ENCODE results near the gene MBOAT7. TPM values are rescaled to one million over a fixed set of nuclear protein-coding genes. Genes with fewer than 3 reads are reported as not detected.
"Not testable (repeated sequence)": the region's sequence is repeated elsewhere in the genome, so short reads cannot be mapped to it uniquely, and the experiment has no call there.

The MBOAT7 gene
- total RNA-seq, 1 donor from 2014 or later = 218 TPM

GRCh38 chr19:54204767-54205468 is 15.5 kb upstream of the MBOAT7 start:
- TF ChIP-seq, protein P1, sequence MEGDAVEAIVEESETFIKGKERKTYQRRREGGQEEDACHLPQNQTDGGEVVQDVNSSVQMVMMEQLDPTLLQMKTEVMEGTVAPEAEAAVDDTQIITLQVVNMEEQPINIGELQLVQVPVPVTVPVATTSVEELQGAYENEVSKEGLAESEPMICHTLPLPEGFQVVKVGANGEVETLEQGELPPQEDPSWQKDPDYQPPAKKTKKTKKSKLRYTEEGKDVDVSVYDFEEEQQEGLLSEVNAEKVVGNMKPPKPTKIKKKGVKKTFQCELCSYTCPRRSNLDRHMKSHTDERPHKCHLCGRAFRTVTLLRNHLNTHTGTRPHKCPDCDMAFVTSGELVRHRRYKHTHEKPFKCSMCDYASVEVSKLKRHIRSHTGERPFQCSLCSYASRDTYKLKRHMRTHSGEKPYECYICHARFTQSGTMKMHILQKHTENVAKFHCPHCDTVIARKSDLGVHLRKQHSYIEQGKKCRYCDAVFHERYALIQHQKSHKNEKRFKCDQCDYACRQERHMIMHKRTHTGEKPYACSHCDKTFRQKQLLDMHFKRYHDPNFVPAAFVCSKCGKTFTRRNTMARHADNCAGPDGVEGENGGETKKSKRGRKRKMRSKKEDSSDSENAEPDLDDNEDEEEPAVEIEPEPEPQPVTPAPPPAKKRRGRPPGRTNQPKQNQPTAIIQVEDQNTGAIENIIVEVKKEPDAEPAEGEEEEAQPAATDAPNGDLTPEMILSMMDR (conservative IDR thresholded peaks at IDR 0.05; ENCODE audit: low read depth, low read length) = no peak
- DNase-seq (ENCODE audit: low read depth) = no peak
- H3K4me3 ChIP-seq (ENCODE audit: low read depth, low read length) = no peak overlapping the region

- TF ChIP-seq, protein P1 (conservative IDR thresholded peaks at IDR 0.05; ENCODE audit: low read depth, low read length) = no peak
- DNase-seq (ENCODE audit: low read depth) = no peak
- peak overlapping the region; percentile 79 for H3K4me3 ChIP-seq (ENCODE audit: low read depth, low read length)
Observed at GRCh38 chr19:54203151-54203611, 13.8 kb upstream of the MBOAT7 start.

- peak overlapping the region; percentile 79 for H3K4me3 ChIP-seq (ENCODE audit: low read depth, low read length)
- TF ChIP-seq, protein P1 (conservative IDR thresholded peaks at IDR 0.05; ENCODE audit: low read depth, low read length) = no peak
- no peak for DNase-seq (ENCODE audit: low read depth)
Observed at GRCh38 chr19:54201980-54202379, 12.6 kb upstream of the MBOAT7 start.

GRCh38 chr19:54201172-54201701 is 11.9 kb upstream of the MBOAT7 start:
- DNase-seq (ENCODE audit: low read depth) = no peak
- TF ChIP-seq, protein P1 (conservative IDR thresholded peaks at IDR 0.05; ENCODE audit: low read depth, low read length) = no peak
- H3K4me3 ChIP-seq (ENCODE audit: low read depth, low read length) = peak overlapping the region; percentile 79

- TF ChIP-seq, protein P1 (conservative IDR thresholded peaks at IDR 0.05; ENCODE audit: low read depth, low read length) = no peak
- no peak overlapping the region for H3K4me3 ChIP-seq (ENCODE audit: low read depth, low read length)
- DNase-seq (ENCODE audit: low read depth) = no peak
Observed at GRCh38 chr19:54199401-54199800, 10.0 kb upstream of the MBOAT7 start.

DNA sequence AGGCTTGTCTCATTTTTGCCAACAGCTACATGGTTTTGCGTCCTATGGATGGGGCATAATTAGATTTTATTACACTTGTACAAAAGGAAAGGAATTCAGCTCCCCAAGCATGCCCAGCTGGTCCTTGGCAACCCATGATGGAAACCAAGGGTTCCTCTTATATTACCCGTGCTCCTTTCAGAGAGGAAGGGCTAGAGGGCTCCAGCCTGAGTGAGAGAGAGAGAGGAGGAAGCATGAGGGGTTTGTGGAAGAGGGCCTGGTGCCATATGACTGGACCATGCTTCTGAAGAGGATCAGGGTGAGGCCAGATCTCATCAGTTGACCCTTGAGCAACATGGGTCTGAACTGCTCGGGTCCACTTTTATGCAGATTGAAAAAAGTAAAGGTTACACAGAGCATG is 7.7 kb upstream of the MBOAT7 start:
- DNase-seq (ENCODE audit: low read depth) = no peak
- TF ChIP-seq, protein P1 (conservative IDR thresholded peaks at IDR 0.05; ENCODE audit: low read depth, low read length) = no peak
- H3K4me3 ChIP-seq (ENCODE audit: low read depth, low read length) = no peak overlapping the region

DNA sequence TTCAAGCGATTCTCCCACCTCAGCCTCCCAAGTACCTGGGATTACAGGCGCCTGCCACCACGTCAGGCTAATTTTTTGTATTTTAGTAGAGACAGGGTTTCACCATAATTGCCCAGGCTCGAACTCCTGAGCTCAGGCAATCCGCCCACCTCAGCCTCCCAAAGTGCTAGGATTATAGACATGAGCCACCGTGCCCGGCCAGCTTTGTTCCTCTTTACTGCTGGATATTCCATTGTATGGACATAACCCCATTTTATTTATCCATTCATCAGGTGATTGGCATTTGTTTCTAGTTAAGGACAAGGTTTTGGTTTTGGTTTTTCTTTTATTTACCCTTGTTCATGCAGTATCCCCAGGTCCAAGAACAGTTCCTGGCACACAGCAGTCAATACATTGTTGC is 7.2 kb upstream of the MBOAT7 start:
- no peak overlapping the region for H3K4me3 ChIP-seq (ENCODE audit: low read depth, low read length)
- DNase-seq (ENCODE audit: low read depth) = no peak
- TF ChIP-seq, protein P1 (conservative IDR thresholded peaks at IDR 0.05; ENCODE audit: low read depth, low read length) = no peak

DNA sequence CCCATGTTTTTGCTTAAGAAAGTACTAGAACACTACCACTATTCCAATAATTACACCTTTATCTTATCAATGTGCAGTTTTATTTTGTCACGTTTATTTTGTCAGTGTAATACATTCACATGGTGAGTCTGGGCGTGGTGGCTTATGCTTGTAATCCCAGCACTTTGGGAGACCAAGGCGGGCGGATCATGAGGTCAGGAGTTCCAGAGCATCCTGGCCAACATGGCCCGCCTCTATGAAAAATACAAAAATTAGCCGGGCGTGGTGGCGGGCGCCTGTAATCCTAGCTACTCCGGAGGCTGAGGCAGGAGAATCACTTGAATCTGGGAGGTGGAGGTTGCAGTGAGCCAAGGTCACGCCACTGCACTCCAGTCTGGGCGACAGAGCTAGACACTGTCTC is 5.1 kb upstream of the MBOAT7 start:
- not testable (repeated sequence) for DNase-seq (ENCODE audit: low read depth); H3K4me3 ChIP-seq (ENCODE audit: low read depth, low read length)
